ENCODE measurements around the gene ZNF519. TPM values are rescaled to one million over a fixed set of nuclear protein-coding genes. Genes with fewer than 3 reads are reported as not detected.

The ZNF519 gene
- 24.3 TPM for total RNA-seq

DNA sequence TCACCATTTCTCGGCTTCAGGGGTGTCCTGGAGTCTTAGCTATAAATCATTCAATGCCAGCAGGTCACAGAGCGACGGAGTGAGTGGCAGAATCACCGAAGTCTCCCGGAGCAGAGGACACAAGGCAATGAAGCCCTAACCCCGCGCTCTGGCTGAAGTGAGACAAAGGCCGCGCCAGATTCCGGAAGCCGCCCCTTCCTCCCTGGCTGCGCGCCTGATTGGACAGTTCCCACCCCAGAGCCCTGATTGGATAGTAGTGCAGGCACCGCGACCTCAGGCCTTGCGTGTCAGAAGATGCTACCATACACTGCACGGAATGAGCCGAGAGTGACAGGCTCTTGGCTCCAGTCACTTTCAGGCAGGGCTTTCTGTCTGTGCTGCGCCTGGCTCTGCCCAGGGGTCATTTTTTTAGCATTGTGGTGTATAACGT lies at the start of gene ZNF519:
Gene ZNF519, minus strand, starts transcription at position 165 of the 430 bp plus-strand sequence. Its CDS starts 158 bp downstream, at position 7.

Other genes starting within 250 kb of the ZNF519 start
- gene MC2R, start 216.9 kb downstream of the ZNF519 start, total RNA-seq = not detected